Epithelial cell of umbilical artery (primary cell): ENCODE measurements around the gene FGF12. TPM values are rescaled to one million over a fixed set of nuclear protein-coding genes. Genes with fewer than 3 reads are reported as not detected.

Experiments
- total RNA-seq: library from RNA; depleted of rRNA; stranded (reverse); fragments of >200 nt; gene quantifications from 2 replicates; pipeline ENCODE4 v1.2.3, GENCODE V29; 2014

Gene FGF12
- 0.15 and 1.6 TPM in 2 replicates for total RNA-seq

GRCh38 chr3:192727032-192727847, at the start of gene FGF12:
Gene FGF12 (minus strand): TSS chr3:192727541.

Other genes starting within 250 kb of the FGF12 start
- 7.1 and 10.3 TPM in 2 replicates for gene MB21D2, start 190.3 kb upstream of the FGF12 start, total RNA-seq